K562 (cell line): ENCODE results near the gene EOGT. TPM values are rescaled to one million over a fixed set of nuclear protein-coding genes. Genes with fewer than 3 reads are reported as not detected.

ENCODE experiments used
- ATAC-seq: fragments of 200-7000 bp; cut with Tn5 transposase; 3 replicates; pipeline ENCODE4 v1.9.1; 2020; ENCODE audit warnings: moderate library complexity
- BruUV-seq: library from RNA; stranded (reverse); fragments of 400-500 nt; replicated peaks from 2 replicates; lab custom pipeline; 2021; lab: Mats Ljungman, UMichigan
- CTCF ChIA-PET: fragments of 300-600 bp; formaldehyde crosslinking; extraction: SDS; loops from one replicate; lab custom pipeline; 2021; ENCODE audit warnings: low intra/inter-chr PET ratio; lab: Yijun Ruan, JAX
- POLR2A ChIA-PET: fragments of 300-600, 350-650 bp; sonication (Branson Sonifier 250); formaldehyde crosslinking; extraction: SDS; loops from one replicate; lab custom pipeline; 2021; ENCODE audit warnings: antibody characterized with exemption, inconsistent platforms; lab: Yijun Ruan, JAX
- DNase-seq, 4 experiments: peaks; one replicate each; pipeline versions ENCODE4 v3.0.0 to v3.0.0-alpha.2; 2011 to 2018; ENCODE audit warnings: low spot score in 3 of 4, mixed read lengths in 3 of 4; ENCODE audit errors: extremely low read depth in 1 of 4
- FAIRE-seq: peaks from 2 replicates; lab custom pipeline; 2011; peaks lifted over from hg19 to GRCh38; lab: Jason Lieb, UNC
- H2AFZ ChIP-seq: 2 replicates; pipeline ENCODE4 v1.6.0; 2011; ENCODE audit warnings: low read depth, low read length, control low read depth, inconsistent platforms
- H3K27ac ChIP-seq: fragments of 200-600 bp; 3 replicates; pipeline ENCODE4 v1.8.0; 2011; ENCODE audit warnings: low read depth, mild to moderate bottlenecking, control low read depth, inconsistent platforms, low read length, moderate library complexity, mixed read lengths; ENCODE audit errors: extremely low read depth
- H3K27me3 ChIP-seq, 2 experiments: fragments of 300-600 bp in 1 of 2; 2 replicates in 1 of 2; 3 replicates in 1 of 2; pipeline versions ENCODE4 v1.6.0 to v1.8.0; 2011; ENCODE audit warnings: inconsistent platforms in 2 of 2, low read length in 2 of 2, mild to moderate bottlenecking in 1 of 2, mixed read lengths in 1 of 2, moderate library complexity in 1 of 2; ENCODE audit not compliant: control insufficient read depth in 2 of 2, insufficient read depth in 2 of 2
- H3K36me3 ChIP-seq: fragments of 300-600 bp; 3 replicates; pipeline ENCODE4 v1.8.0; 2011; ENCODE audit warnings: mild to moderate bottlenecking, low read length, inconsistent platforms; ENCODE audit not compliant: control insufficient read depth, insufficient read depth
- H3K4me1 ChIP-seq, 2 experiments: fragments of 200-600 bp in 1 of 2; replicated peaks in 1 of 2; 2 replicates in 1 of 2; 3 replicates in 1 of 2; pipeline versions ENCODE4 v1.5.1 to v1.8.0; 2011; ENCODE audit warnings: inconsistent platforms in 2 of 2, low read length in 2 of 2, mild to moderate bottlenecking in 1 of 2, mixed read lengths in 1 of 2, moderate library complexity in 1 of 2; ENCODE audit not compliant: control insufficient read depth in 2 of 2, insufficient read depth in 2 of 2
- H3K4me2 ChIP-seq: 2 replicates; pipeline ENCODE4 v1.6.1; 2011; ENCODE audit warnings: low read length, control low read depth, inconsistent platforms, mixed read lengths; ENCODE audit not compliant: insufficient read depth
- H3K4me3 ChIP-seq: fragments of 200-600 bp; sonication (generic), shearing (Covaris generic); 2 replicates; pipeline ENCODE4 v1.5.1; 2016; ENCODE audit warnings: control low read depth, inconsistent platforms
- H3K79me2 ChIP-seq: fragments of 200-600 bp; 3 replicates; pipeline ENCODE4 v1.8.0; 2011; ENCODE audit warnings: low read length, inconsistent platforms; ENCODE audit not compliant: control insufficient read depth, insufficient read depth
- H3K9ac ChIP-seq, 2 experiments: 2 replicates each; pipeline versions ENCODE4 v1.6.0 to v1.6.1; 2011; ENCODE audit warnings: low read depth in 2 of 2, low read length in 2 of 2, control low read depth in 1 of 2, inconsistent platforms in 1 of 2, mild to moderate bottlenecking in 1 of 2, mixed read lengths in 1 of 2; ENCODE audit not compliant: insufficient read depth in 1 of 2
- H3K9me1 ChIP-seq: one replicate; pipeline ENCODE4 v1.6.0; 2011; ENCODE audit warnings: inconsistent platforms, mild to moderate bottlenecking, low read length, moderate library complexity; ENCODE audit not compliant: control insufficient read depth, insufficient read depth
- H3K9me3 ChIP-seq: replicated peaks from 2 replicates; pipeline ENCODE4 v1.5.1; 2011; ENCODE audit warnings: low read depth, low read length, inconsistent platforms; ENCODE audit not compliant: control insufficient read depth, insufficient read depth
- H4K20me1 ChIP-seq: replicated peaks from 2 replicates; pipeline ENCODE4 v1.6.1; 2011; ENCODE audit warnings: low read length, inconsistent platforms, mixed read lengths; ENCODE audit not compliant: control insufficient read depth, insufficient read depth
- CBFB ChIP-seq: sonication (generic); formaldehyde crosslinking; IDR thresholded peaks from 2 replicates; pipeline ENCODE4 v1.4.0; 2020; ENCODE audit warnings: mild to moderate bottlenecking, missing genetic modification reagents
- DIDO1 ChIP-seq: fragments of 450-650 bp; IDR thresholded peaks from 2 replicates; pipeline ENCODE4 v1.6.1; 2016; ENCODE audit warnings: low read depth, missing biosample characterization, missing genetic modification characterization
- EP400 ChIP-seq: fragments of 450-650 bp; IDR thresholded peaks from 2 replicates; pipeline ENCODE4 v1.6.1; 2017; ENCODE audit warnings: antibody characterized with exemption, mild to moderate bottlenecking, moderate library complexity
- FOXP4 ChIP-seq: sonication (generic); formaldehyde crosslinking; IDR thresholded peaks from 2 replicates; pipeline ENCODE4 v1.8.0; 2022; ENCODE audit warnings: mild to moderate bottlenecking, missing genetic modification reagents, borderline replicate concordance
- GTF2E2 ChIP-seq: fragments of 200-800 bp; sonication (Bioruptor generic); IDR thresholded peaks from 2 replicates; pipeline ENCODE4 v1.6.1; 2016; ENCODE audit warnings: missing genetic modification characterization, missing compliant biosample characterization
- ILK ChIP-seq: fragments of 450-650 bp; IDR thresholded peaks from 2 replicates; pipeline ENCODE4 v1.6.1; 2016; ENCODE audit warnings: missing genetic modification characterization, low read depth, mild to moderate bottlenecking, missing compliant biosample characterization, moderate library complexity, borderline replicate concordance
- MITF ChIP-seq: IDR thresholded peaks from 2 replicates; pipeline ENCODE4 v1.6.1; 2014; ENCODE audit warnings: antibody characterized with exemption
- MTF1 ChIP-seq: fragments of 250-450 bp; sonication (Bioruptor Pico); IDR thresholded peaks from 2 replicates; pipeline ENCODE4 v1.9.0; 2021; ENCODE audit warnings: moderate library complexity, mild to moderate bottlenecking, inconsistent platforms, borderline replicate concordance
- NCOA2 ChIP-seq, 2 experiments: fragments of 450-650 bp; IDR thresholded peaks; 2 replicates each; pipeline ENCODE4 v1.6.1; 2018; ENCODE audit warnings: mild to moderate bottlenecking in 2 of 2, moderate library complexity in 1 of 2; ENCODE audit not compliant: partially characterized antibody in 2 of 2
- NELFE ChIP-seq: IDR thresholded peaks from 2 replicates; pipeline ENCODE4 v1.6.1; 2011; ENCODE audit warnings: mild to moderate bottlenecking; ENCODE audit not compliant: insufficient read depth, insufficient read length
- PBX2 ChIP-seq, 2 experiments: IDR thresholded peaks in 1 of 2; conservative IDR thresholded peaks in 1 of 2; 2 replicates each; pipeline ENCODE4 v1.6.1; 2016; ENCODE audit warnings: low read depth in 2 of 2, mild to moderate bottlenecking in 1 of 2, missing compliant biosample characterization in 1 of 2, missing genetic modification characterization in 1 of 2, moderate library complexity in 1 of 2
- YBX1 ChIP-seq: fragments of 450-650 bp; IDR thresholded peaks from 2 replicates; pipeline ENCODE4 v1.7.1; 2016; ENCODE audit warnings: mild to moderate bottlenecking
- ZBTB1 ChIP-seq: sonication (generic); formaldehyde crosslinking; IDR thresholded peaks from 2 replicates; pipeline ENCODE4 v1.8.1; 2023; ENCODE audit warnings: missing genetic modification reagents, low read depth, mild to moderate bottlenecking, borderline replicate concordance
- ZBTB33 ChIP-seq: sonication (generic); formaldehyde crosslinking; IDR thresholded peaks from 2 replicates; pipeline ENCODE4 v1.8.1; 2023; ENCODE audit warnings: mild to moderate bottlenecking, missing genetic modification reagents
- WGBS: fragments of 100-300 bp; shearing (Covaris generic); methylation state at CpG from one replicate; pipeline ENCODE4 v1.1.6; 2016; ENCODE audit warnings: low coverage, mixed read lengths; ENCODE audit not compliant: insufficient coverage; ENCODE audit errors: missing lambda C conversion rate; 5-methylcytosine and 5-hydroxymethylcytosine counted together
- in situ Hi-C: fragments of 300-500 bp; cut with MboI; formaldehyde crosslinking; loops from 4 replicates; pipeline ENCODE4 v1.15.0; 2018; ENCODE audit warnings: inconsistent platforms, mixed read lengths
- intact Hi-C: fragments of 100-400 bp; cut with micrococcal nuclease; formaldehyde crosslinking; loops from 2 replicates; pipeline ENCODE4 v1.14.2; 2022
- polyA plus RNA-seq, 8 experiments: library from polyadenylated mRNA; depleted of rRNA in 4 of 8; stranded (reverse) in 5 of 8; unstranded in 3 of 8; fragments of >200 nt; fragmentation: Nextera tagmentation in 2 of 8; fragmentation: Illumina TruSeq in 1 of 8; extraction: Ambion mirVana in 2 of 8; extraction: Trizol in 1 of 8; gene quantifications; 2 replicates each; pipeline versions ENCODE4 v1.2.1 to v1.2.3, GENCODE V29; 2011 to 2014; ENCODE audit warnings: inconsistent platforms in 1 of 8, missing spikeins in 1 of 8
- total RNA-seq, 7 experiments: library from RNA; depleted of rRNA in 6 of 7; stranded (reverse); fragments of >200 nt in 6 of 7; fragmentation: Illumina TruSeq in 2 of 7; extraction: Trizol in 2 of 7; gene quantifications; 2 replicates each; pipeline versions ENCODE4 v1.2.1 to v1.2.3, GENCODE V29; 2011 to 2021; ENCODE audit warnings: low replicate concordance in 1 of 7

The EOGT gene
- total and polyA plus RNA-seq, 9 of the 15 experiments (the other 6 are each of a cell fraction or from before 2014, with no cell fraction given): 3.6 to 17.9 (median 7.4) TPM

- no peak overlapping the region for H3K9ac ChIP-seq
- DNase-seq: no peak
- no peak overlapping the region for H3K4me3 ChIP-seq
- H3K27me3 ChIP-seq: no peaks in the 10 kb centered on the region; a peak in 1 of 5 replicates
- no TSS peak for BruUV-seq
- H3K4me2 ChIP-seq: no peak overlapping the region
- H3K36me3 ChIP-seq: no peaks in the 10 kb centered on the region
- CTCF ChIA-PET: no interaction called here
- intact Hi-C loops (no loop called here), in situ Hi-C loops (no loop called here)
- POLR2A ChIA-PET: no interaction called here
- no peaks in the 10 kb centered on the region for H3K79me2 ChIP-seq
- H4K20me1 ChIP-seq: no peaks in the 10 kb centered on the region
- ATAC-seq: no peak
- 0% methylated on average over 6 of the region's 6 CpGs for WGBS
- H3K4me1 ChIP-seq: no peaks in the 10 kb centered on the region; a peak in 1 of 5 replicates
- no peaks in the 10 kb centered on the region for H3K9me1 ChIP-seq
- no peak overlapping the region for H3K27ac ChIP-seq
- FAIRE-seq: no peak
- H2AFZ ChIP-seq: no peak overlapping the region
- no peaks in the 10 kb centered on the region for H3K9me3 ChIP-seq
- TF ChIP-seq DIDO1 (tag): no peak
- no peak for TF ChIP-seq NELFE
- no peak for TF ChIP-seq MTF1 (CRISPR knock-in tag)
- TF ChIP-seq CBFB (CRISPR knock-in tag): no peak
- no peak for TF ChIP-seq EP400
- TF ChIP-seq ZBTB1 (CRISPR knock-in tag): no peak
- TF ChIP-seq PBX2 (CRISPR knock-in tag; IDR thresholded peaks at IDR 0.05; ENCODE audit: low read depth): no peak
- TF ChIP-seq PBX2 (tag; conservative IDR thresholded peaks at IDR 0.05; ENCODE audit: low read depth): no peak
- no peak for TF ChIP-seq NCOA2 (IDR thresholded peaks at IDR 0.05; ENCODE audit: partially characterized antibody in 2 of 2)
- no peak for TF ChIP-seq YBX1
- TF ChIP-seq ILK (tag): no peak
- TF ChIP-seq GTF2E2 (tag): no peak
- no peak for TF ChIP-seq MITF
- TF ChIP-seq ZBTB33: no peak
- no peak for TF ChIP-seq FOXP4 (CRISPR knock-in tag)
Measured at GRCh38 chr3:68936856-68937255, 76.6 kb downstream of the EOGT start.
